Stimulated activated CD4-positive, alpha-beta T cell treated with anti-CD3 and anti-CD28 coated beads, Interleukin-12 subunit alpha, Interleukin-12 subunit beta, amount 100 ng/mL, for 4 hours (primary cell): ENCODE results near the gene DDX25.
A peak's percentile ranks its signal among the peaks of the same experiment; 100 is the strongest.
"Not testable (repeated sequence)": the region's sequence is repeated elsewhere in the genome, so short reads cannot be mapped to it uniquely, and the experiment has no call there.

Experiments used
- DNase-seq: peaks from one replicate; pipeline ENCODE4 v3.0.0-alpha.2; 2020

Gene DDX25

DNA sequence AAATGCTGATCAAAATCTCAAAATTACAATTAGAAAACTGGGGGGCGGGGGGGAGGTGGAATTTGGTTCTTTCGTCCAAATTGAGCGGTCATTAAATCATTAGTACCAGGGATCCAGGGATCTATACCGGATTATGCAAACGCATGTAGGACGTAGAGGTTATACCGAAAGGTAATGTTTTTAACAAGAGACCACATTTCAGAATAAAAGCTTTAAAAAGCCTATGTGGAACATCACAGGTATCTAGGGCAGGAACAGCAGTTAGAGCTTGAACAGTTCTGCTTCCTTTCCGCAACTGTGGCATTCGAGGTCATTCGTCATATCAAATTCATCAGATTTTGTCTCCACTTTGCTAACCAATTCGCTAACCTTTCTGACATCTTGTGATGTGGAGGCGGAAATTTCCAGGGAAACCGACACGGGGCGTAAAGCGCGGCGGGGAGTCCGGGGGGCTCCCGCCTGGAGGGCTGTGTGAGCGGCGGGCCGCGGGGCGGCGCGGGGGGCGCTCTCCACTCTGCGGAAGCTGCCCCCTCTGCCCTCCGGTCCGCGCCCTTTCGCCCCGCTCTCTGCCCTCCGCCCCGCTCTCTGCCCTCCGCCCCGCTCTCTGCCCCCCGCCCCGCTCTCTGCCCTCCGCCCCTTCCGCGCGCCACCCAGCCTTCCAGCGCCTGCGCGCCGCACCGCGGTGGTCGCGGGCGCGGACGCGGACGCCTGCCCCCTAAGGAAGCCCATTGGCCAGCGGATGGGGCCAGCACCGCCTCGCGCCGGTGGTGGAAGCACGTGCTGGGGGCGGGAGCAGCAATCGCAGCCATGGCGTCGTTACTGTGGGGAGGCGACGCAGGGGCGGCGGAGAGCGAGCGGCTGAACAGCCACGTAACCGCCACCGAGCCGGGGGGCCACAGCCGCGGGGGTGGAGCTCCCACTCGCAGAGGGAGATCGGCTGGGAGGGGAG, at the start of gene DDX25:
Gene DDX25, plus strand, starts transcription at position 798 of the 949 bp plus-strand sequence. Its CDS starts 10 bp downstream, at position 808.
- no peak for DNase-seq

GRCh38 chr11:125857670-125858069, 46.6 kb upstream of the DDX25 start:
- DNase-seq = not testable (repeated sequence)

- DNase-seq = not testable (repeated sequence)
Measured at GRCh38 chr11:125862786-125863185, 41.5 kb upstream of the DDX25 start.

DNA sequence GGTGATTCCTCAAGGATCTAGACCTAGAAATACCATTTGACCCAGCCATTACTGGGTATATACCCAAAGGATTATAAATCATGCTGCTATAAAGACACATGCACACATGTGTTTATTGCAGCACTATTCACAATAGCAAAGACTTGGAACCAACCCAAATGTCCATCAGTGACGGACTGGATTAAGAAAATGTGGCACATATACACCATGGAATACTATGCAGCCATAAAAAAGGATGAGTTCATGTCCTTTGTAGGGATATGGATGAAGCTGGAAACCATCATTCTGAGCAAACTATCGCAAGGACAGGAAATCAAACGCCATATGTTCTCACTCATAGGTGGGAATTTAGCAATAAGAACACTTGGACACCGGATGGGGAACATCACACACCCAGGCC, 39.0 kb upstream of the DDX25 start:
- DNase-seq = not testable (repeated sequence)

DNA sequence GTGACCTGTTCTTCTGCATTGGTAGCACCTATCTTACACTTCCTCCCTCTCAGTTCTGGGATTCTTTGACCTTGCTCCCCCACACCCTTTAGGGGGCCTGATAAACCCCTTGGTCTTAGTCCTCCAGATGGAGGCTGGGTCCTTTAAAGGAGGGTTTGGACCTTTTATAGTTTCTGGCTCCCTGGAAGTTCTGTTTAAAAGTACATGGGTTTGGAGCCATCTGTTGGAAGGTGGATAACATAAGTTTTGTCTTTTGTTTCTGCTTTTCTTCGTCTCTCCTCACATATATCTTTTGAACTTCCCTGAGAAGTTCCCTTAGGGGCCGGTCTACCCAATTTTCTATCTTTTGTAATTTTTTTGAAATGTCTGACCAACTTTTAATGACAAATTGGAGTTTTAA, 34.8 kb upstream of the DDX25 start:
- no peak for DNase-seq

DNA sequence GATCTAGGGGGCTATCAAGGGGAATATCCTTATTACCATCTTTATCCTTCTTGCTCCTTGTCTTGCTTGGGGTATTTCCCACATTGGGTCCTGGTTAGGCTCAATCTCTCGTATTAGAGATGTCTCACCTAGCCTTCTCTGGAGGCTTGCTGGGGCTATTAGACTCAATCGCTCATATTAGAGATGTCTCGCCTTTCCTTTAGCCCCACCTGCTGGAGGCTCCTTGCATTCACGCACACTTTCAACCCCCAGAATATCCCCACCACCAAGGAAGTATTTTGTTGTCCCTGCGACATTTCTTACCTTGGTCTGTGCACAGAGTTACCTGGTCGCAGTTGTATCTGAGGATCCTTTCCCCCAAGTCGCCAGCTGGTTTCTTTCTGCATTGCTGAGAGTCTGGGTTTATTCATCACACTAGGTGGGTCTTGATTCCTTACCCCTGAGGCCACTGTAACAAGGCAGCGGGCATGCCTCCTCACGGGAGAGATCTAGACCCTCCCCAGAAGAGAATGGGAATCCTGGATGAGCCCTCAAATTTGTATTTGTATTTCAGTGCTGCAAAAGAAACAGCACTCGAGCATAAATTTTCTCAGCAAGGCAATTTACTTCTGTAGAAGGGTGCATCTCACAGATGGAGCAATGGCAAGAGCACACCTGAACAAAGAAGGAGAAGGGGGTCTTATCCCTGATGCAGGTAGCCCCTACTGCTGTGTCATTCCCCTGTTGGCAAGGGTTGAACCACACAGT, 32.7 kb upstream of the DDX25 start:
- no peak for DNase-seq

- no peak for DNase-seq
Measured at GRCh38 chr11:125872138-125872491, 32.2 kb upstream of the DDX25 start.

DNA sequence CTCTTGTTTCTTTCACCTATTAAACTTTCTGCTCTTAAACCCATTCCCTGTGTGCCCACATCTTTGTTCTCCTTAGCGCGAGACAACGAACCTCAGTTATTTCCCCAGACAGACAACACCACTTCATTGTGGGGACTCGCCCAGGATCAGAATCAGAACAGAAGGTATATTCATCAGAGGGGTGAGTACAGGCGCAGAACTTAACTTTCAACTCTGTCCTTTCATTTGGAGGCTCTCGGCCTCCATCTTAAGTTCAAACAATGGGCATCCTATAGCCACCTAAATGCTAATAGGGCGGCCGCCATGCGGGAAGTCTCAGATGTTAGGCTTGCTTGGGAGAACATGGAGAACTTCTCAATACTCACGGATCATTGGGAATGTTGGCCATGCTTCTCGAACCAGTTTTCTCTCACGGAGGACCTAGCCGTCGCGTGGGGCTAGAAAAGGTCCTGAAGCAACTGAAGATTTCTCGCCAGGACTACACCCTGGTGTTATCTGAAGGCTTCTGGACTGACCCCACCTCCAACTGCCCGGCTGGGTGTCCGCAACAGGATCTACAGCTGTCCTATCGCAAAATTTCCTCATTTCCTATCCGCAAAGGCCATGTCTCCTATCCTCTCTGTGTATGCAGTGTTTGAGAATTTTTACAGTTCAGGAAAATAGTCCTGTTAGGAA, 30.3 kb upstream of the DDX25 start:
- no peak for DNase-seq

DNA sequence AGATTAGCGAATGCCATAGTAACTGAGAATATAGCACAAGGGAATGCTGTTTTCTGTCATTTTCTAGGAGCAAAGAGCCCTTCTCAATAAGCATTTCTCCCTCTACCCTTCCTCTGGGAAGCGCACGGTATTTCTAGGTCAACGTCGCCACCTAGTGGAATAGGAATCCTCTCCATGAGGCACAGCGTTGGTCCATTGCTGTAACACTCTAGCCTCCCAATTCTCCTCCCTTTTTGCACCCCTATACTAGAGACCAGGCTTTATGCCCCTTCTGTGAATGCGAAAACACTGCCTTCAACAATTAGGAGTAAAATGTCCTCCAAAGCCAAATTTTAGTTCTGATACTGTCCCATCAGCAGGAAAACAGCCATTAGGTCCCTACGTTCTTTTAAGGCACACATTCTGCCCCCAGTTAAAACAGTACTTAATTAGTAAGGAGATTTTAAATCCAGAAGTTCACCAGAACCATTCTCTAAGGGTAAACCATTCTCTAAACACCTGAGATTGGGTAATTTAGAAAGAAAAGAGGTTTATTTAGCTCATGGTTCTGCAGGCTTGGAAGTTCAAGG, 29.7 kb upstream of the DDX25 start:
- DNase-seq = peak; percentile 22

DNA sequence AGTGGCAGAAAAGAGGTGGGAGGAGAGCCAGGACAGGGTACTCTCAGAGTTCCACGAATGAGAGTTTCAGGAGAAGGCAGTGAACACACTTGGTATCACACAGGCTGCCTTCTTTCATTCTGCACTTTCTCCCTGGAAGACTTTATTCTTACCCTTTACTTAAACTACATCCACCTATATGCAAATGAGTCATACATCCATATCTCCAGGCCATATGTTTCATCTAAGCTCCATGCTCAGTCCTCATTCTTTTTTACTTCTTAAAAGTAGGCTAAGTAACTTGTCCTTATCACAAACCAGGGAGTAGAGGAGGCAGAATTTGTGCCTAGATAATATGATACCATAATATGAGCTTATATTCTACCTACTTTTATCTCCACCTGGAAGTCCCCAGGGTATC, 23.0 kb upstream of the DDX25 start:
- DNase-seq = no peak

DNA sequence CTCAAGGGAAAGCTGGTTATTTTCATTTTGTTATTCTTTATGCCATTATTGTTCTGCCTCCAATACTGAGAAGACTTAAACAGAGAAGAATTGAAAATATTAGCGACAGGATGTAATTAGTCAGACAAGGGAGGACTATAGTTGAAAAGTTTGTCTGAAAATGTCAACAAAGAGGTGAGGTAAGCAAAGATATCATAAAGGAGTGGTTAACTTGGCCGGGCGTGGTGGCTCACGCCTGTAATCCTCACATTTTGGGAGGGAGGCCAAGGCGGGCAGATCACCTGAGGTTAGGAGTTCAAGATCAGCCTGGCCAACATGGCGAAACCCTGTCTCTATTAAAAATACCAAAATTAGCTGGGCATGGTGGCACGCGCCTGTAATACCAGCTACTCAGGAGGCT, 20.9 kb upstream of the DDX25 start:
- DNase-seq = no peak

GRCh38 chr11:125886997-125887372, 17.3 kb upstream of the DDX25 start:
- peak; percentile 29 for DNase-seq

- DNase-seq = peak; percentile 91
Measured at GRCh38 chr11:125887373-125888324, 16.7 kb upstream of the DDX25 start, which contains the start of gene HYLS1. Gene HYLS1, plus strand, starts transcription at chr11:125887668. Its CDS starts 11,701 bp downstream, at chr11:125899369.

GRCh38 chr11:125890447-125891100, 13.7 kb upstream of the DDX25 start:
- no peak for DNase-seq

- no peak for DNase-seq
Measured at GRCh38 chr11:125892071-125892470, 12.2 kb upstream of the DDX25 start.

DNA sequence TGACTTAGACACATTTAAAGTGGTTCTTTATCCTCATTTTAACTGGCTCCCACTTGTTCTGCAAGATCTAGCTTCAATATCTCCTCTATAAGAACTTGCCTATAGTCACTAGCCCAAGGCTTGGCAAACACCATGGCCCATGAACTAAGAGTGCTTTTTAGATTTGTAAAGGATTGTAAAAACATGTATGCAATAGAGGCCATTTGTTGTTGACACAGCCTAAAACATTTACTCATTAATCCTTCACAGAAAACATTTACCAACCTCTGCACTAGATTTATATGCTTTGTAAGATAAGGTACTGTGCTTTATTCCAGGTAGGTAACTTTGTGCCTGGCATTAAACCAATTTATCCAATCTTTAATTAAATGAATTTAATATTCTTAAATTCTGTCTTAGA, 11.3 kb upstream of the DDX25 start:
- no peak for DNase-seq

DNA sequence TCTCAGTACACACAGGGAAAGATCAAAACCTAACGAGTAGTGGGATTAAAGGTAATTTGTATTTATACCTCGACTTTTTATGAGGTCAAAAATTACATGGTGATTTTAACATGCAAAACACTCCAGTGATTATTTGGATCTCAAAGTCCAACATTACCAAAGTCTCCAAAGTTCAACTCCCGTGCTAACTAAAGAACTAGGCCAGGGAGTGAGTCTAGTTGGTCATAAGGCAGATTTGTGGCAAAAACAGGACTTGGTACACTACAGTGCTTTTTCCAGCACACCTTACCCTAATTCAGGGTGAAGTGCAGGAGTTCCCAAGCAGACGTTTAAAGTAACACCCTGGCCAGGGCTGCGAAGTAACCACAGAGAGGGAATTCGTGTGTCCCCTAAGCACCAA, 2.4 kb upstream of the DDX25 start:
- DNase-seq = no peak

- DNase-seq = no peak
Measured at GRCh38 chr11:125902277-125902926, 1.9 kb upstream of the DDX25 start.

DNA sequence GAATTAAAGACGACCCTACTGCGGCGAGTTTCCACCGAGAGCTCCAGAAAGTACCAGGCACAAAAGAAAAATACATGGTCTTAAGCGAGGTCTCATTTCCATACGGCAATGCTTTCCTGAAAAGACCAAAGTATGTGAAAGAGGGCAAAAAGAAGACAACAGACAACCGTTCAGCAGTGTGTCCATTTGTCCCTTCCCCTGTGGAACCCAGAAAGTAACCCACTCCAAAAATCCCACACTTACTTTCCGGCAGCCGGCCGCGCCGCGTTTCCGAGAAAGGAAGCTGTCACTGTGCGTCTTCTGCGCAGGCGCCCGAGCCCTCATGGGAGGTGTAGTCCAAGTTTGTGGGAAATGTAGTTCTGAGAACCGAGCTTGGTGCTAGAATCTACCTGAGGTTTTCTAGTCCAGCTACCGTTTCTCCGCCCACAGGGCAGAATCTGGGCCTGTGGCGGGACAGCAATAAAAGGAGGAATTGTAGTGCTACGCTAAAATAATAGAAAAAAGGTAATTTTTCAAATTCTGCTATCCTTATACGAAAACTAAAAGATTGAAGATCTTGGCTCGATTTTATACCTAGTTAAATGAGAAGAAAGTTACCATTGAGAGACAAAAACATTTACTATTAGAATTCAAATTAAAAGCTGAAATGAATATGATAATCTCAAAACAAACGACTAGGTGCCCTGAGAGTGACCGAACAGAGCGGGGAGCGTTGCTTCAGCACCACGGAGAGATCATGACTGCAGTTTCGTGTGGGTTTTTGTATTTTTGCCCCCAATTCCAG, 1.2 kb upstream of the DDX25 start, which contains the start of gene PUS3:
Gene PUS3, minus strand, starts transcription at position 280 of the 784 bp plus-strand sequence. CDS start 6,922 bp downstream, outside the sequence.
- DNase-seq = peak; percentile 88

- DNase-seq = no peak
Measured at GRCh38 chr11:125904678-125905077, 370 bp downstream of the DDX25 start.
